ENCODE results near the gene POLR3H.

Gene POLR3H

GRCh38 chr22:41511521-41511968 is 32.7 kb downstream of the POLR3H start (continued):
- TF ChIP-seq PRDM10 (tag by site-specific recombination; IDR thresholded peaks at IDR 0.05) (no peak), ZNF157 (tag by site-specific recombination; IDR thresholded peaks at IDR 0.05) (no peak), ZNF311 (tag by site-specific recombination; IDR thresholded peaks at IDR 0.05; ENCODE audit: borderline replicate concordance) (no peak), SP7 (tag by site-specific recombination; IDR thresholded peaks at IDR 0.05) (no peak)

- POLR2A ChIA-PET, result no interaction called here
- TF ChIP-seq ZNF785 (tag by site-specific recombination; IDR thresholded peaks at IDR 0.05), result no peak
- no peak for TF ChIP-seq KLF16 (tag by site-specific recombination; IDR thresholded peaks at IDR 0.05)
- TF ChIP-seq ZIC2 (tag by site-specific recombination; IDR thresholded peaks at IDR 0.05), result peak; percentile 15; the same call in 1 of the 2 replicates
- H3K4me1 ChIP-seq (ENCODE audit: control insufficient read depth, insufficient read depth, low read length), result peaks cover 12% of the 10 kb centered on the region
- no peak overlapping the region for H3K4me3 ChIP-seq (ENCODE audit: low read depth, low read length)
- CTCF ChIA-PET, result interaction anchor here (0.5 to 1.0 kb wide), 5 partner anchors 10 to 375 kb away, joined by 3 to 5 read pairs (median 3); no protein-coding TSS in a partner anchor
- H3K36me3 ChIP-seq (ENCODE audit: control insufficient read depth in 2 of 2, insufficient read depth in 1 of 2, low read length in 2 of 2), result peaks cover 5 to 55% of the 10 kb centered on the region in 2 experiments; a peak in 2 of 3 replicates
- H3K27ac ChIP-seq (ENCODE audit: extremely low read depth, low read depth, low read length), result no peak overlapping the region
- H3K9me3 ChIP-seq (ENCODE audit: control insufficient read depth, insufficient read depth, low read depth, low read length), result no peaks in the 10 kb centered on the region
Observed at GRCh38 chr22:41508770-41509170, 35.5 kb downstream of the POLR3H start.

- POLR2A ChIA-PET, result no interaction called here
- CTCF ChIA-PET, result interaction anchor here (1.0 kb wide), 1 partner anchor 10 kb away, joined by 5 read pairs; no protein-coding TSS in a partner anchor
Observed at GRCh38 chr22:41507330-41508063, 36.8 kb downstream of the POLR3H start.

More at GRCh38 chr22:41507330-41508063, 36.8 kb downstream of the POLR3H start:
- H3K36me3 ChIP-seq (ENCODE audit: control insufficient read depth in 2 of 2, insufficient read depth in 1 of 2, low read length in 2 of 2), result peaks cover 5 to 49% of the 10 kb centered on the region in 2 experiments; a peak in 2 of 3 replicates
- peaks cover 3% of the 10 kb centered on the region for H3K4me1 ChIP-seq (ENCODE audit: control insufficient read depth, insufficient read depth, low read length)
- TF ChIP-seq TRIM28 (IDR thresholded peaks at IDR 0.05; ENCODE audit: borderline replicate concordance, low read length) (no peak), ZNF138 (tag by site-specific recombination; IDR thresholded peaks at IDR 0.05; ENCODE audit: borderline replicate concordance) (no peak), ZBTB17 (tag by site-specific recombination; IDR thresholded peaks at IDR 0.05) (no peak), ZNF707 (tag by site-specific recombination; IDR thresholded peaks at IDR 0.05) (no peak), ZNF549 (tag by site-specific recombination; IDR thresholded peaks at IDR 0.05) (no peak), BCL6B (tag by site-specific recombination; IDR thresholded peaks at IDR 0.05) (no peak), TSHZ1 (tag by site-specific recombination; IDR thresholded peaks at IDR 0.05; ENCODE audit: borderline replicate concordance) (no peak), ZNF624 (tag by site-specific recombination; IDR thresholded peaks at IDR 0.05) (no peak), TCF7L2 (IDR thresholded peaks at IDR 0.05; ENCODE audit: borderline replicate concordance, low read depth, low read length) (no peak), ZBTB6 (tag by site-specific recombination; IDR thresholded peaks at IDR 0.05) (no peak), ZNF76 (tag by site-specific recombination; IDR thresholded peaks at IDR 0.05; ENCODE audit: borderline replicate concordance, low read depth) (no peak)
- no peaks in the 10 kb centered on the region for H3K9me3 ChIP-seq (ENCODE audit: control insufficient read depth, insufficient read depth, low read depth, low read length)
- H3K4me3 ChIP-seq (ENCODE audit: low read depth, low read length), result no peak overlapping the region
- no peak overlapping the region for H3K27ac ChIP-seq (ENCODE audit: extremely low read depth, low read depth, low read length)
